ENCODE measurements around the gene WFIKKN1.
"Not testable (repeated sequence)": the region's sequence is repeated elsewhere in the genome, so short reads cannot be mapped to it uniquely, and the experiment has no call there.

The WFIKKN1 gene

DNA sequence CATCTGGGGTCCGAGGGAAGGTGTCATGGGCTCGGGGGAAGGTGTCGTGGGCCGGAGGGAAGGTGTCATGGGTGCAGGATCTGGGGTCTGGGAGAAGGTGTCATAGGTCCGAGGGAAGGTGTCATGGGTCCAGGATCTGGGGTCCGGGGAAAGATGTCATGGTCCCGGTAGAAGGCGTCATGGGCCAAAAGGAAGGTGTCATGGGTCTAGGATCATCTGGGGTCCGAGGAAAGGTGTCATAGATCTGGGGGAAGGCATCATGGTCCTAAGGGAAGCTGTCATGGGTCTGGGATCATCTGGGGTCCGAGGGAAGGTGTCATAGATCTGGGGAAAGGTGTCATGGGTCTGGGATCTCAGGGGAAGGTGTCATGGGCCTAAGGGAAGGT lies 40.0 kb upstream of the WFIKKN1 start:
- Mint-ChIP-seq H3K4me1 (peaks cover 27 to 62% of the 10 kb centered on the region in 2 donors), H3K36me3 (peaks cover 2 to 11% of the 10 kb centered on the region in 2 donors), H3K27ac (peak overlapping the region; percentile 86), H3K9me3 (no peaks in the 10 kb centered on the region), H3K4me3 (peak overlapping the region; percentile 84 to 94), H3K27me3 (peaks cover 0 to under 1% of the 10 kb centered on the region in 2 donors)
- ATAC-seq (replicated peaks) (no peak), DNase-seq (no peak)

DNA sequence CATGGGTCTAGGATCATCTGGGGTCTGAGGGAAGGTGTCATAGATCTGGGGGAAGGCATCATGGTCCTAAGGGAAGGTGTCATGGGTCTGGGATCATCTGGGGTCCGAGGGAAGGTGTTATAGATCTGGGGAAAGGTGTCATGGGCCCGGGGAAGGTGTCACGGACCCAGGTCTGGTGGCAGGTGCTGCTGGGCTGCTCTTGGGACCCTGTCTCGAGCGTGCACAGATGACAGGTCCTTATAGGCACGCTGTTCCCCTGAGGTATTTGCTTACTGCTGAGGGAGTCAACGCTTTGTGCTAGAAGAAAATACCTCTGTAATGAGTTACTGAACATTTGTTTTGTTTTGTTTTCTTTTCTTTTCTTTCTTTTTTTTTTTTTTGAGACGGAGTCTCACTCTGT lies 39.6 kb upstream of the WFIKKN1 start:
- H3K9me3 Mint-ChIP-seq: no peaks in the 10 kb centered on the region
- peaks cover 30 to 61% of the 10 kb centered on the region in 2 donors for H3K4me1 Mint-ChIP-seq
- peak overlapping the region; percentile 86 for H3K27ac Mint-ChIP-seq
- no peaks in the 10 kb centered on the region for H3K27me3 Mint-ChIP-seq
- H3K4me3 Mint-ChIP-seq: peak overlapping the region; percentile 84 to 94
- DNase-seq (no peak), ATAC-seq (replicated peaks) (no peak)
- H3K36me3 Mint-ChIP-seq: peaks cover 6 to 15% of the 10 kb centered on the region in 2 donors

DNA sequence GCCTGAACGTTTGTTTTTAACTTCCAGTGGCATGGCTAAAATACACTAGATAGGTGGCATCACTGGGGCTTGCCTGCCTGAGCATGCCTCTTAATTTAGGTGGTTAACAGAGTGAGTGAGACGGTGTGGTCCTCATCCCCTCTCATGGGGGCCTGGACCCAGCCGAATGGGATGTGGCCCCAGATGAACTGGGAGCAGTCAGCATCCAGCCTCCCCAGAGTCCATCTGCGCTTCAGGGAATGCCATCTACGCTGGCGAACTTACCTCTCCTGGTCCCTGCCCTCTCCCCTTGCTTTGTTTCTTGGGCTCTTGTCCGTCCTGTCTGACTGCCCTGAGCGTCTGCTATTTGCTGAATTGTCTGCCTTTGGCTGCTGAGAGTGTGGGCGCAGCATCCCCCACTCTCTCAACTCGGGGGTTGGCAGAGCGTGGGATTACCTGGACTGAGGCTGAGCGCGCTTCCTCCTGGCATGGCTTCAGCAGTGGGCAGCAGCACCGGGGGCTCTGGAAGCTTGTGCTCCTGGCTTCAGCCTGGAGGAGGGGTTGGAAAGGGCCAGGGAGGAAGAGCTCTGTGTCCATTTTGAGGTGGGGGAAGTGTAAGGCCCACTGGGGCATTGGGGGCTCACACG lies 38.8 kb upstream of the WFIKKN1 start:
- no peak overlapping the region for H3K27ac Mint-ChIP-seq
- H3K27me3 Mint-ChIP-seq: no peaks in the 10 kb centered on the region
- peaks cover 30 to 68% of the 10 kb centered on the region in 2 donors for H3K4me1 Mint-ChIP-seq
- H3K9me3 Mint-ChIP-seq: no peaks in the 10 kb centered on the region
- no peak for ATAC-seq (replicated peaks)
- peaks cover 13 to 21% of the 10 kb centered on the region in 2 donors for H3K36me3 Mint-ChIP-seq
- no peak for DNase-seq
- peak overlapping the region in 1 of 2 donors; percentile 39 for H3K4me3 Mint-ChIP-seq

DNA sequence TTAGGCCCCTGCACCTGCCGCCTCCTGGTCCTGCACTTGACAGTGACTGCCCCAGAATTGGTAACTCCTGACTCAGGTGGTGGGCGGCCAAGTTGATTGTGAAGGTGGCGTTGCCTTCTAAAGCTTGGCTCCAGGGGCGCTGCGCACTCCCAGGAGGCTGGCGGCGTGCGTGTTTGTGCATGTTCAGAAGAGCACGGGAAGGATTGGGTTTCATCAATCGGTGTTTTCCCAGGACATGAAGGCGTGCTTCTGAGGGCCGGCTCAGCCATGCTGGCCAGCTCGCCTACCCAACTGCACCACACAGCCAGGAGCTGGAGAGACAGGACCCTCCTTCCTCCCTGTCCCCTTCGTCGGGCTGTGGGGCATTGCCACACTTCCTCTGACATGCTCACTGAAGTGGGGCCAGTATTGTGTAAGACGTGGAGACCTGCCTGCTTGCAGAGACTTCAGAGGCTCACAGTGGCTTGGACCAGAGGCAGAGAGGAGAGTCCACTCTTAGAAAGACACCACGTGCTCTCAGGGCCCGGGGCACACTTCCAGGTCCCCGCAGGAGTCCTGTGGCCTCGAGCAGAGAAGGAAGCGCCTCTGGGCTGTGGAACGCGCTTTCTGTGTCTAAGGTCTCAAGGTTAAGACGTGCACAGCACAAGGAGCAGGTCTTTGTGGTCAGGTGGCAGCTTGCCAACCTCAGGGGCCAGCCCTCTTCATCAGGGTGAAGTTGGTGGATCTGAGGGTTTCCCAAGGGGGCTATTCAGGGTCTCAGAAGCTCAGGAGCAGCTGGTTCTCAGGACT lies 38.1 kb upstream of the WFIKKN1 start:
- peaks cover 14 to 23% of the 10 kb centered on the region in 2 donors for H3K36me3 Mint-ChIP-seq
- DNase-seq: no peak
- no peaks in the 10 kb centered on the region for H3K9me3 Mint-ChIP-seq
- H3K4me1 Mint-ChIP-seq: peaks cover 27 to 61% of the 10 kb centered on the region in 2 donors
- ATAC-seq (replicated peaks): no peak
- H3K27ac Mint-ChIP-seq: no peak overlapping the region
- H3K27me3 Mint-ChIP-seq: no peaks in the 10 kb centered on the region
- H3K4me3 Mint-ChIP-seq: no peak overlapping the region

DNA sequence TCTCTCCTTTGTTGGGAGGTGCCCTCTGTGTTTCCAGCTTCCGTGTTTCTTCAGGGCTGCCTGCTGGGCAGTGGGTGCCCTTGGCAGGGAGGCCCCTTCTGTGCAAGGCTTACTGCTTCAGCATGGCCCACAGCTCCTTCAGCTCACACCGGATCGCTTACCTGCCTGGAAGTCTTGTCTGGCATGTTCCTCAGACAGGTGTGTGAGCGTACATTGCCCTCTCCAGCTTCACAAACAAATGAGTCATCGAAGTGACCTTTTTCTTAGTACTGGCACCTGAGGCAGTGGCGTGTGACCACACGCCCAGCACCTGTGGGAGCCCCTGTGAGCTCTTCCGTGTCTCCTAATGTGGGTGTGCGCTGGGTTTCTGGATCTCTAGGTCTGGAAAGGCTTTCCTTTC lies 37.4 kb upstream of the WFIKKN1 start:
- H3K4me1 Mint-ChIP-seq: peaks cover 27 to 54% of the 10 kb centered on the region in 2 donors
- ATAC-seq (replicated peaks) (no peak), DNase-seq (no peak)
- H3K36me3 Mint-ChIP-seq: peaks cover 14 to 19% of the 10 kb centered on the region in 2 donors
- H3K9me3 Mint-ChIP-seq: no peaks in the 10 kb centered on the region
- H3K27ac Mint-ChIP-seq: peak overlapping the region; percentile 6
- H3K4me3 Mint-ChIP-seq: no peak overlapping the region
- no peaks in the 10 kb centered on the region for H3K27me3 Mint-ChIP-seq

DNA sequence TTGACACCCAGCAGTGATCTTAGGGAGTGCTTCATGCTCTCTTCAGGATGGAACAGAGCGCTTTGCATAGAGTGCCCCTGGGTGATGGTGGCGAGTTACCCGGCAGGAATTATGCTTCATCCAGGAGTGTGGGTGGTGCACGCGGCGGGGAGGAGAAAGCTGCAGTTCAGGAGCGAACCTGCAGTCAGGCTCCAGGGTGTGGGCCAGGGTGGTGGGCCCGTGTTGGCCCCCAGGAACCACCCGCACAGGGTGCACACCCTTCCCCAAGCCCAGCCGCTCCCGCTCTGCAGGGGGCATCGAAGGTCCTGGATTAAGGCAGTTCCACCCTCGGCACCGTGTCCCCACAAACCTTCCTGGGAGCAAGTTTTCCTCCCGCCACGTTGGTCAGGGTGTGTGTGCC lies 37.0 kb upstream of the WFIKKN1 start:
- no peak overlapping the region for H3K4me3 Mint-ChIP-seq
- ATAC-seq (replicated peaks) (no peak), DNase-seq (no peak)
- H3K36me3 Mint-ChIP-seq: peaks cover 12 to 21% of the 10 kb centered on the region in 2 donors
- peak overlapping the region; percentile 6 for H3K27ac Mint-ChIP-seq
- no peaks in the 10 kb centered on the region for H3K9me3 Mint-ChIP-seq
- H3K4me1 Mint-ChIP-seq: peaks cover 27 to 50% of the 10 kb centered on the region in 2 donors
- H3K27me3 Mint-ChIP-seq: no peaks in the 10 kb centered on the region

DNA sequence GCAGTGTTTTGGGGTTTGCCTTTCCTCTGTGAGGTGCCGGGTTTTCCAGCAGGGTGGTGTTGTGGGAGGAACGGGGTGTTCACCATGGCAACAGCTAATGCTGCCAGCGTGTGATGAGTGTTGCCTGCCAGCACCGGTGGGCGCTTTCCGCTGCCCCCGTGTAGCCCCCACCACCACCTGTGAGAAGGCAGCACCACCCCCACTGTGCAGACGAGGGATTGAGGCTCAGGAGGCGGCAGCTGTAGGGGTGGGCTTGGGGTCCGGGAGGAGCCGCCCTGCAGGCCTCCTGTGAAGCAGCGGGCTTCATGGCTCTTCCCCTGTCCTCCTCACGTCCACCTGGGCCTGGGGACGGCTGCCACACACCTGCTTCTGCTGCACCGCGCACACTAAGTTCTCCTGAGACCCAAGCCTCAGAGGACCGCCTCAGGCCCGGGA lies 35.7 kb upstream of the WFIKKN1 start:
- no peaks in the 10 kb centered on the region for H3K9me3 Mint-ChIP-seq

DNA sequence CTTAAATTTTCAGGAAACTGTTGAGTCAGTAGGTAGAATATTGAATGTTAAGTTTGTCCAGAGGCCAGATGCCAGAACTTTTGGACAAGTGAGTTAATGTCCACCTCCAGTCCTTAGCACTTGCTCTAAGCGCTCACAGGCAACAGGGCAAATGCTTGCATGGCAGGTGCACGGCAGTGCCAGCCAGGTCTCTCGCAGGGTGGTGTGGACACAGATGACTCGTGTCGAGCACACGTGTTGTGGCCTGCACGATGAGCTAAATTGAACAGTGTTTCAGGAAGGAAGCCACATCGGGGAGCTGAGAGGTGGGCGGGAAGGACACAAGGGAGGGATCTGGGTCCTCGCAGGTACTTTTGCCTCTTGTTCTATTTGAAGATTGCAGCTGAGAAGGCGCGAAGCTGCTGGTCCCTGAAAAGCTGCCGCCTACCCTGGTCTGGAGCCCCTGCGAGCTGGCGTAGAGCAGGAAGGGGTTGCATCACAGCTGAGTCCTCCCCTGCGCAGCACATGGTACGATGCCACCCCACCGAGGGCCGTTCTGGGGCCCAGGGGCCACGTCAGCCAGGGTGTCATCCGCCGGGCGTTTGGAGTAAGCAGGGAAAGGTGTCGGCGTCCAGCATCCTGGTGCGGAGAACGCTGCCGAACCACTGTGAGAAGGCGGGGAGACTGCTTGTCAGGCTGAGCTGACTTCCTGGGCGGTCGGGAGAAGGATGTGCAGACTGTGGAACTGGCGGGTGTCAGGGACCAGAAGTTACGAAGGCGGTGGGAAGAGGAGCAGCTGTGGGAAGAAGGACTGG lies 34.6 kb upstream of the WFIKKN1 start:
- peaks cover 20 to 46% of the 10 kb centered on the region in 2 donors for H3K4me1 Mint-ChIP-seq
- ATAC-seq (replicated peaks): no peak

More for the DNA sequence above, 35.7 kb upstream of the WFIKKN1 start:
- H3K27me3 Mint-ChIP-seq: no peaks in the 10 kb centered on the region
- H3K4me1 Mint-ChIP-seq: peaks cover 27 to 50% of the 10 kb centered on the region in 2 donors
- peaks cover 14 to 25% of the 10 kb centered on the region in 2 donors for H3K36me3 Mint-ChIP-seq
- DNase-seq: no peak
- peak overlapping the region; percentile 56 for H3K27ac Mint-ChIP-seq
- no peak overlapping the region for H3K4me3 Mint-ChIP-seq
- no peak for ATAC-seq (replicated peaks)

DNA sequence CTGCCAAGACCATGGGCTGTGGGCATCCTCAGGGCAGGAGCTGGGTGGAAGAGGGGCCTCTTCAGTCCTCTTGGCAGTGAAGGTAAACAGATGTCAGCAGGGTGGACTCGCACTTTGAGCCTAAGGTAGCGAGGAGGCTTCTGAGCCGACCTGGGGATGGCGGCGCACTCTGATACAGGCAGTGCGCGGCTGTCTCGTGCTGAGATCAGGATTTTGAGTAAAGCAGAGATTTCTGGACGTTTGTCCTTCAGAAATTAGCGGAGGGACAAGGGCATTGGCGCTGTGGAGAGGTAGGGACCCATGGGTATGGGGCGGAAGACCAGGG lies 34.1 kb upstream of the WFIKKN1 start:
- Mint-ChIP-seq H3K36me3 (peaks cover 14 to 26% of the 10 kb centered on the region in 2 donors), H3K27ac (no peak overlapping the region), H3K4me3 (no peak overlapping the region), H3K4me1 (peaks cover 18 to 42% of the 10 kb centered on the region in 2 donors), H3K9me3 (no peaks in the 10 kb centered on the region), H3K27me3 (no peaks in the 10 kb centered on the region)
- ATAC-seq (replicated peaks) (no peak), DNase-seq (no peak)

More for the DNA sequence above, 34.6 kb upstream of the WFIKKN1 start:
- H3K27ac Mint-ChIP-seq: no peak overlapping the region
- peaks cover 14 to 26% of the 10 kb centered on the region in 2 donors for H3K36me3 Mint-ChIP-seq
- no peak for DNase-seq
- no peaks in the 10 kb centered on the region for H3K27me3 Mint-ChIP-seq
- H3K4me3 Mint-ChIP-seq: no peak overlapping the region
- no peaks in the 10 kb centered on the region for H3K9me3 Mint-ChIP-seq

DNA sequence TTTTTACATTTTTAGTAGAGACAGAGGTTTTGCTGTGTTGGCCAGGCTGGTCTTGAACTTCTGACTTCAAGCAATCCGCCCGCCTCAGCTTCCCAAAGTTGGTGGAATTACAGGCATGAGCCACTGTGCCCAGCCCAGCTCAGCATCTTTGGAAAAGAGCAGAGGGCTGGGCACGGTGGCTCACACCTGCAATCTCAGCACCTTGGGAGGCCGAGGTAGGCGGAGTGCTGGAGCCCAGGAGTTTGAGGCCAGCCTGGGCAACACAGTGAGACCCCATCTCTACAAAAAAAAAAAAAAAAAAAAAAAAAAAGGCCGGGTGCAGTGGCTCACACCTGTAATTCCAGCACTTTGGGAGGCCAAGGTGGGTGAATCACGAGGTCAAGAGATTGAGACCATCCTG lies 33.1 kb upstream of the WFIKKN1 start:
- H3K9me3 Mint-ChIP-seq; ATAC-seq (replicated peaks); H3K27ac Mint-ChIP-seq; H3K4me3 Mint-ChIP-seq; DNase-seq; H3K27me3 Mint-ChIP-seq: not testable (repeated sequence)
- Mint-ChIP-seq H3K4me1 (peaks cover 13 to 34% of the 10 kb centered on the region in 2 donors), H3K36me3 (peaks cover 14 to 26% of the 10 kb centered on the region in 2 donors)

DNA sequence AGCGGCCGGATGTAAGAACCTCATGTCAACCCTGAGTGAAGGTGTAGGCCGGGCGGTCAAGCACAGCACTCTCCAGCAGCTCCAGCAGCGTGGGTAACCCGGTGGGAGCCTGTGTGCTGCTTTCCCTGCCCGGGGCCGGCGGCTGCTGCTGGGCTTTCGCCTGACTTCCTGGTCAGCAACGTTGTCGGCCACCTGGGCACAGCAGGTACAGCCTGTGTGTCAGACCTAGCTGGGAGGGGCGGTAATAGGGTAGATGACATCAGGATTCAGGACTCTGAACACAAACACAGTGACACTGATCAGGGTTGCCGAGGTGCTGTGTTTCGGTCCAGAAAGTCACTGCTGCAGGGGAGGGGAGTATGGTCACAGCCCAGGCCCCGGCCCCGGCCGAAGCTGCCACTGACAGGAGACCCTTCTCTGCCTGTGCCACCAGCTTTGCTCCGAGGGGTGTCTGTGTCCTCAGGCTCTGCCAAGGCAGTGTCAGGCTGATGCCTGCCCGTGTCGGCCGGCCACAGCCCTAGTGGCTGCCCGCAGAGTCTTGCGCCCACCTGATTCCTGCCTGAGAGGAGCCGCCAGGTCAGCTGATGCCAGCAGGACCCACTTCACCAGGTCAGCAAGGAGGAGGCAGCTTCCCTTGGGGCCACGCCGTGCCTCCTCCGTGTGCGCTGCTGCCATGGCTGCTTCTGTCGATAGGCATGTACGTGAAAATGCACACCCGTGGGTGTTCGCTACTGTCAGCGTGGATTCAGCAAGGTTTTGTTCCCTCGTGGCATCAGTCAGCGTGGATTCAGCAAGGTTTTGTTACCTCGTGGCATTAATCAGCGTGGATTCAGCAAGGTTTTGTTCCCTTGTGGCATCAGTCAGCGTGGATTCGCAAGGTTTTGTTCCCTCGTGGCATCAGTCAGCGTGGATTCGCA lies 31.7 kb upstream of the WFIKKN1 start:
- peaks cover 19 to 26% of the 10 kb centered on the region in 2 donors for H3K36me3 Mint-ChIP-seq
- ATAC-seq (replicated peaks) (no peak), DNase-seq (no peak)
- no peak overlapping the region for H3K4me3 Mint-ChIP-seq
- peaks cover 7 to 30% of the 10 kb centered on the region in 2 donors for H3K4me1 Mint-ChIP-seq
- H3K9me3 Mint-ChIP-seq: no peaks in the 10 kb centered on the region
- H3K27me3 Mint-ChIP-seq: no peaks in the 10 kb centered on the region
- H3K27ac Mint-ChIP-seq: no peak overlapping the region

DNA sequence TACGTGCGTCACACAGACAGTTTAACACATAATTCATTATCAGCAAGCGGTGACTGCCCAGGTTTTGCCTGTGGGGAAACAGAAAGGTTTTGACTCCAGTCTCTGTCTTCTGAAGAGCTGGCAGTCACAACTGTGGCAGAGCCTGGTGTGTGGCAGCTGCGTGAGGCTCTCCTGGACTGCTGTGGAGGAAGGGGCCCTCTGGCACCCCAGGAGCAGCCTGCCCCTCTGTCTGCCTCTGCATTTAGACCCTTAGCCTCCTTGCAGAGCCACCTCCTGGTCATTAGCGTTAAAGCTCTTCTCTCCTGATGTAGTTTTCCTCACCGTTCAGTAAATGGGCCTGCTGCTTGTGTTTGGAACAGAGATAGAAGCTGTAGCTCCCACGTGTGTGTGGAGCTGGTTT lies 30.0 kb upstream of the WFIKKN1 start:
- Mint-ChIP-seq H3K4me3 (no peak overlapping the region), H3K27me3 (no peaks in the 10 kb centered on the region), H3K9me3 (peaks cover 0 to 3% of the 10 kb centered on the region in 2 donors), H3K27ac (no peak overlapping the region), H3K36me3 (peaks cover 26 to 36% of the 10 kb centered on the region in 2 donors), H3K4me1 (peaks cover 5 to 28% of the 10 kb centered on the region in 2 donors)
- DNase-seq: no peak
- no peak for ATAC-seq (replicated peaks)

DNA sequence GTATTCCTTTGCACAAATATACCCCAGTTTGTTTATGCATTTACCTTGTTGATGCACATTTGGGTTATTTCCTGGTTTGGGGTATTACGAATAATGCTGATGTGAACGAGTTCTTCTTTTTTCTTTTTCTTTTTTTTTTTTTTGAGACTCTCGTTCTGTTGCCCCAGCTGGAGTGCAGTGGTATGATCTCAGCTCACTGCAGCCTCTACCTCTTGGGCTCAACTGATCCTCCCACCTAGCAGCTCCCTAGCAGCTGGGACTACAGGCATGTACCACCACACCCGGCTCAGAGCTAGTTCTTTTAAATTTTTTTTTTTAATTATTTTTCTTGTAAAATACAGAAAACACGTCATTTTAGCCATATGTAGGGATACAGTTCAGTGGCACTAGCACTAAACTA lies 26.9 kb upstream of the WFIKKN1 start:
- ATAC-seq (replicated peaks) (no peak), DNase-seq (no peak)
- Mint-ChIP-seq H3K27me3 (no peaks in the 10 kb centered on the region), H3K4me3 (no peak overlapping the region), H3K27ac (no peak overlapping the region), H3K4me1 (peaks cover 7 to 30% of the 10 kb centered on the region in 2 donors), H3K36me3 (peaks cover 19 to 24% of the 10 kb centered on the region in 2 donors), H3K9me3 (peaks cover 0 to 3% of the 10 kb centered on the region in 2 donors)

Measured in stimulated activated naive B cell treated with anti-CD40 and anti-IgM and Interleukin-4, amounts not matched to agents 10 μg/mL and 1 μg/mL and 100 μg/mL, for 72 hours (primary cell).